ENCODE measurements around the gene ARHGEF4.

ARHGEF4 gene

DNA sequence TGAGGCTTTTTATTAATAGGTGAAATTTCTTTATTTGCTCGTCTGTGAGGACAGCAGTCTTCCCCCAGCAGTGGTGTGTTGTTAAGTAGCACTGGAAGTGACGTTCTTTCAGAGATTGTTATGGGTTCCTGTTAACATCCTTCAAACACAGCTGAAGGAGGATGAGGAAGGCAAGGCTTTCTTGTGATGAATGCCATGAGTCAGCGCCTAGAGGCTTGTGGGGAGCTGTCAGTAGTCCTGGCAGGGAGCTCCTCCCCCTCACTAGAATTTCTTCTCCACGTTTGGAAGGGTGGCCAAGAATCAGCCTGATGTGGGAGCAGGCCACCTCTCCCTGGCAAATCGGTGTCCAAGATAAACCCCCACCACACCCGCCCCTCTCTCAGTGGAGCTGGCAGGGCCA lies 113.2 kb downstream of the ARHGEF4 start:
- no peak overlapping the region for H3K4me3 ChIP-seq (ENCODE audit: control insufficient read depth, low read depth, low read length)
- no peak for DNase-seq (ENCODE audit: low read depth)
- TF ChIP-seq, protein P1, sequence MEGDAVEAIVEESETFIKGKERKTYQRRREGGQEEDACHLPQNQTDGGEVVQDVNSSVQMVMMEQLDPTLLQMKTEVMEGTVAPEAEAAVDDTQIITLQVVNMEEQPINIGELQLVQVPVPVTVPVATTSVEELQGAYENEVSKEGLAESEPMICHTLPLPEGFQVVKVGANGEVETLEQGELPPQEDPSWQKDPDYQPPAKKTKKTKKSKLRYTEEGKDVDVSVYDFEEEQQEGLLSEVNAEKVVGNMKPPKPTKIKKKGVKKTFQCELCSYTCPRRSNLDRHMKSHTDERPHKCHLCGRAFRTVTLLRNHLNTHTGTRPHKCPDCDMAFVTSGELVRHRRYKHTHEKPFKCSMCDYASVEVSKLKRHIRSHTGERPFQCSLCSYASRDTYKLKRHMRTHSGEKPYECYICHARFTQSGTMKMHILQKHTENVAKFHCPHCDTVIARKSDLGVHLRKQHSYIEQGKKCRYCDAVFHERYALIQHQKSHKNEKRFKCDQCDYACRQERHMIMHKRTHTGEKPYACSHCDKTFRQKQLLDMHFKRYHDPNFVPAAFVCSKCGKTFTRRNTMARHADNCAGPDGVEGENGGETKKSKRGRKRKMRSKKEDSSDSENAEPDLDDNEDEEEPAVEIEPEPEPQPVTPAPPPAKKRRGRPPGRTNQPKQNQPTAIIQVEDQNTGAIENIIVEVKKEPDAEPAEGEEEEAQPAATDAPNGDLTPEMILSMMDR (conservative IDR thresholded peaks at IDR 0.05; ENCODE audit: control insufficient read depth, insufficient read depth, low read depth, low read length), result no peak

- TF ChIP-seq, protein P1 (conservative IDR thresholded peaks at IDR 0.05; ENCODE audit: control insufficient read depth, insufficient read depth, low read depth, low read length), result no peak
- no peak overlapping the region for H3K4me3 ChIP-seq (ENCODE audit: control insufficient read depth, low read depth, low read length)
- no peak for DNase-seq (ENCODE audit: low read depth)
Observed at GRCh38 chr2:130951018-130951417, 114.3 kb downstream of the ARHGEF4 start.

DNA sequence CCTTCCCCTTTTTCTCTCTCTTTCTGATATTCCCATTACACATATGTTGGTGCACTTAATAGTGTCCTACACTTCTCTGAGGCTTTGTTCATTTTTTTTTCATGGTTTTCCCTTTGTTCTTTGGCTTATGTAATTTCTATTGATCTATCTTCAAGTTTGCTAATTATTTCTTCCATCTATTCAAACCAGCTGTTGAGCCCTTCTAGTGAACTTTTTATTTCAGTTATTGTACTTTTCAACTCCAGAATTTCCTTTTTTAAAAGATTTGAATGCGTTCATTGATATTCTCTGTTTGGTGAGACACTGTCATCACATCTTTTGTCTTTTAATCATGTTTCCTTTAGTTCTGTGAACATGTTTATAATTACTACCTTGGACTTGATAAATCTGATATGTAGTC lies 118.2 kb downstream of the ARHGEF4 start:
- H3K4me3 ChIP-seq (ENCODE audit: control insufficient read depth, low read depth, low read length), result no peak overlapping the region
- TF ChIP-seq, protein P1 (conservative IDR thresholded peaks at IDR 0.05; ENCODE audit: control insufficient read depth, insufficient read depth, low read depth, low read length), result no peak
- DNase-seq (ENCODE audit: low read depth), result no peak

GRCh38 chr2:130957915-130958314 lies 121.2 kb downstream of the ARHGEF4 start:
- DNase-seq (ENCODE audit: low read depth), result no peak
- TF ChIP-seq, protein P1 (conservative IDR thresholded peaks at IDR 0.05; ENCODE audit: control insufficient read depth, insufficient read depth, low read depth, low read length), result no peak
- H3K4me3 ChIP-seq (ENCODE audit: control insufficient read depth, low read depth, low read length), result no peak overlapping the region

- no peak overlapping the region for H3K4me3 ChIP-seq (ENCODE audit: control insufficient read depth, low read depth, low read length)
- no peak for DNase-seq (ENCODE audit: low read depth)
- TF ChIP-seq, protein P1 (conservative IDR thresholded peaks at IDR 0.05; ENCODE audit: control insufficient read depth, insufficient read depth, low read depth, low read length), result no peak
Observed at GRCh38 chr2:130963196-130963848, 126.6 kb downstream of the ARHGEF4 start.

- no peak for DNase-seq (ENCODE audit: low read depth)
- TF ChIP-seq, protein P1 (conservative IDR thresholded peaks at IDR 0.05; ENCODE audit: control insufficient read depth, insufficient read depth, low read depth, low read length), result no peak
- no peak overlapping the region for H3K4me3 ChIP-seq (ENCODE audit: control insufficient read depth, low read depth, low read length)
Observed at GRCh38 chr2:130963849-130964793, 127.4 kb downstream of the ARHGEF4 start.

Data from fibroblast of mammary gland (primary cell).